Sigmoid colon (tissue), 4 donors: ENCODE results near the gene TRIM14.

Experiments
- EP300 ChIP-seq, 4 donors: sonication (generic); formaldehyde crosslinking; IDR thresholded peaks; one replicate each; pipeline ENCODE4 v1.6.1; 2017; ENCODE audit warnings: antibody characterized with exemption in 4 of 4
- POLR2A ChIP-seq, 2 donors: fragments of 450-650 bp; IDR thresholded peaks; one replicate each; pipeline ENCODE4 v1.6.1; 2016; ENCODE audit warnings: antibody characterized with exemption in 2 of 2, mild to moderate bottlenecking in 2 of 2, moderate library complexity in 2 of 2
- POLR2AphosphoS5 ChIP-seq, 4 donors: sonication (generic); formaldehyde crosslinking; IDR thresholded peaks; one replicate each; pipeline ENCODE4 v1.6.1; 2017; ENCODE audit warnings: antibody characterized with exemption in 4 of 4
- TF ChIP-seq, protein P1 (sequence below), 4 experiments: fragments of 450-650 bp in 3 of 4; fragments of 200-600 bp in 1 of 4; IDR thresholded peaks; one replicate each; pipeline ENCODE4 v1.5.1; 2016 to 2019; ENCODE audit warnings: antibody characterized with exemption in 4 of 4, mild to moderate bottlenecking in 3 of 4, moderate library complexity in 2 of 4

DNA sequence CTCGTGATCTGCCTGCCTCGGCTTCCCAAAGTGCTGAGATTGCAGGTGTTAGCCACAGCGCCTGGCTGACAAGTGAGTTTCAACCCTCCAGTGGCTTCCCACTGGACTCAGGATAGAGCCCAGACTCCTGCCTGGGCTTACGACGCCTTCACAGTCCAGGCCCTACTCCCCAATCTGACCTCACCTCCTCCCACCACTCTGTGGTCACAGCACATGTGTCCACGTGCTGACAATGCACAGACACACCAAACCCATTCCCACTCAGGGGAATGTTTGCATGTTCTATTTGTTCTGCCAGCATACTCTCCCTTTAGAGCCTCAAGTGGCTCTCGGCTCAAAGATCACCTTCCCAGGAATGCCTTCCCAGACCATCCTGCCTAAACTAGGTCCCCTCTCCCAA, 31.1 kb upstream of the TRIM14 start:
- TF ChIP-seq, protein P1, sequence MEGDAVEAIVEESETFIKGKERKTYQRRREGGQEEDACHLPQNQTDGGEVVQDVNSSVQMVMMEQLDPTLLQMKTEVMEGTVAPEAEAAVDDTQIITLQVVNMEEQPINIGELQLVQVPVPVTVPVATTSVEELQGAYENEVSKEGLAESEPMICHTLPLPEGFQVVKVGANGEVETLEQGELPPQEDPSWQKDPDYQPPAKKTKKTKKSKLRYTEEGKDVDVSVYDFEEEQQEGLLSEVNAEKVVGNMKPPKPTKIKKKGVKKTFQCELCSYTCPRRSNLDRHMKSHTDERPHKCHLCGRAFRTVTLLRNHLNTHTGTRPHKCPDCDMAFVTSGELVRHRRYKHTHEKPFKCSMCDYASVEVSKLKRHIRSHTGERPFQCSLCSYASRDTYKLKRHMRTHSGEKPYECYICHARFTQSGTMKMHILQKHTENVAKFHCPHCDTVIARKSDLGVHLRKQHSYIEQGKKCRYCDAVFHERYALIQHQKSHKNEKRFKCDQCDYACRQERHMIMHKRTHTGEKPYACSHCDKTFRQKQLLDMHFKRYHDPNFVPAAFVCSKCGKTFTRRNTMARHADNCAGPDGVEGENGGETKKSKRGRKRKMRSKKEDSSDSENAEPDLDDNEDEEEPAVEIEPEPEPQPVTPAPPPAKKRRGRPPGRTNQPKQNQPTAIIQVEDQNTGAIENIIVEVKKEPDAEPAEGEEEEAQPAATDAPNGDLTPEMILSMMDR (IDR thresholded peaks at IDR 0.05): no peak
- TF ChIP-seq POLR2AphosphoS5 (IDR thresholded peaks at IDR 0.05) (no peak), POLR2A (IDR thresholded peaks at IDR 0.05) (no peak), EP300 (IDR thresholded peaks at IDR 0.05) (no peak)
